Activated CD4-positive, CD25-positive, alpha-beta regulatory T cell treated with anti-CD3 and anti-CD28 coated beads, Interleukin-2, amount 50 U/mL, for 72 hours (primary cell): Measurements from ENCODE around the gene FAM83B.
"Not testable (repeated sequence)": the region's sequence is repeated elsewhere in the genome, so short reads cannot be mapped to it uniquely, and the experiment has no call there.

ENCODE experiments used
- DNase-seq: peaks from one replicate; pipeline ENCODE4 v3.0.0; 2021

The FAM83B gene

GRCh38 chr6:54898767-54899166, 52.2 kb downstream of the FAM83B start:
- DNase-seq = no peak

GRCh38 chr6:54899442-54899841, 52.9 kb downstream of the FAM83B start:
- DNase-seq = no peak

- DNase-seq = no peak
Measured at GRCh38 chr6:54899986-54900385, 53.4 kb downstream of the FAM83B start.

GRCh38 chr6:54900666-54901065, 54.1 kb downstream of the FAM83B start:
- DNase-seq = no peak

- no peak for DNase-seq
Measured at GRCh38 chr6:54903884-54904283, 57.3 kb downstream of the FAM83B start.

- DNase-seq = no peak
Measured at GRCh38 chr6:54907355-54907754, 60.8 kb downstream of the FAM83B start.

- DNase-seq = no peak
Measured at GRCh38 chr6:54909184-54909583, 62.6 kb downstream of the FAM83B start.

GRCh38 chr6:54910431-54910884, 63.9 kb downstream of the FAM83B start:
- DNase-seq = no peak

- DNase-seq = no peak
Measured at GRCh38 chr6:54910921-54911320, 64.3 kb downstream of the FAM83B start.

GRCh38 chr6:54913211-54913610, 66.6 kb downstream of the FAM83B start:
- DNase-seq = no peak

- DNase-seq = no peak
Measured at GRCh38 chr6:54916858-54917257, 70.3 kb downstream of the FAM83B start.

- DNase-seq = no peak
Measured at GRCh38 chr6:54920628-54921027, 74.1 kb downstream of the FAM83B start.

- no peak for DNase-seq
Measured at GRCh38 chr6:54921891-54922290, 75.3 kb downstream of the FAM83B start.

GRCh38 chr6:54929245-54929909, 82.8 kb downstream of the FAM83B start:
- DNase-seq = no peak

- no peak for DNase-seq
Measured at GRCh38 chr6:54932622-54933021, 86.1 kb downstream of the FAM83B start.

GRCh38 chr6:54935739-54936138, 89.2 kb downstream of the FAM83B start:
- DNase-seq = no peak

GRCh38 chr6:54937371-54937770, 90.8 kb downstream of the FAM83B start:
- DNase-seq = no peak

GRCh38 chr6:54957698-54958097, 111.1 kb downstream of the FAM83B start:
- DNase-seq = no peak

GRCh38 chr6:54958446-54958845, 111.9 kb downstream of the FAM83B start:
- no peak for DNase-seq

- no peak for DNase-seq
Measured at GRCh38 chr6:54959820-54960219, 113.2 kb downstream of the FAM83B start.

- DNase-seq = not testable (repeated sequence)
Measured at GRCh38 chr6:54961372-54961771, 114.8 kb downstream of the FAM83B start.

- DNase-seq = no peak
Measured at GRCh38 chr6:54970337-54970736, 123.8 kb downstream of the FAM83B start.

GRCh38 chr6:54971825-54972224, 125.3 kb downstream of the FAM83B start:
- DNase-seq = no peak

GRCh38 chr6:54979161-54979560, 132.6 kb downstream of the FAM83B start:
- not testable (repeated sequence) for DNase-seq
